ENCODE data around the gene RBBP8NL.

DNA sequence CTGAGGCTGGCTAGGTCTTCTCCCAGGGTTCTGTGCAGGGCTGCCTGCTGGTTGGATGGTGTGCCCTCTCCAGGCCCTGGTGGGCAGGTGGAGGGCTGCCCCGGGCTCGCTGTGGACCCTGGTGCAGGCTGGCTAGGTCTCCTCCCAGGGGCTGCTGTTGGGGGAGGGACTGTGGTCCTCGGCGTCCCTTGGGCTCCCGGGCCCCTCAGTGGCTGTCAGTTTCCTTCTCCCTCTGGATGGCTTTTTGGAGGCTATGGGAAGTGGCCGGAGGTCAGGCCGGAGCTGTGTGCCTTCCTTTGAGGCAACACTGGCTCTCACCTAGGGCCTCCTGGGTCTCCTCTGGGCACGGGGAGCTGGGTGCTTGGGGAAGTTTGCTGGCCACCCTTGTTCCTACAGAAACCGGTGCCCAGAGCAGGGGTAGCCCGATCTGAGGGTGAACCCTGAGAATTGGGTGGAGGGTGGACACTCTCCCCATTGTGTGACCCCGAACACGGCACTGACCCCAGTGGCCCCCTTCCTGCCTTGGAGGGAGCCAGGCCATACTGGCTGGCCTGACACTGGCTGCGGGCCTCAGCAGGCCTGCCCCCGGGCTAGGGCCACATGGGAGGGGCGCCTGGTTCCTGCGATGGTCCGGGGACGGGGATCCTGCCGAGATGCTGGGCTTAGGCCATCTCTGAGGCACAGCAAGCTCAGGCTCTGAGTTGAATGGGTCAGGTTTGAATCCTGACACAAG, 16.4 kb downstream of the RBBP8NL start:
- TF ChIP-seq NRF1 (IDR thresholded peaks at IDR 0.05; ENCODE audit: low read depth, low read length), result no peak
- TF ChIP-seq SIN3A (conservative IDR thresholded peaks at IDR 0.05 in 1 of 2, IDR thresholded peaks at IDR 0.05 in 1 of 2; ENCODE audit: low read depth in 1 of 2, low read length in 2 of 2), result no peak
- no peak for TF ChIP-seq POLR2A (IDR thresholded peaks at IDR 0.05; ENCODE audit: control extremely low read depth in 1 of 2, low read depth in 2 of 2, low read length in 2 of 2)
- TF ChIP-seq, protein P1, sequence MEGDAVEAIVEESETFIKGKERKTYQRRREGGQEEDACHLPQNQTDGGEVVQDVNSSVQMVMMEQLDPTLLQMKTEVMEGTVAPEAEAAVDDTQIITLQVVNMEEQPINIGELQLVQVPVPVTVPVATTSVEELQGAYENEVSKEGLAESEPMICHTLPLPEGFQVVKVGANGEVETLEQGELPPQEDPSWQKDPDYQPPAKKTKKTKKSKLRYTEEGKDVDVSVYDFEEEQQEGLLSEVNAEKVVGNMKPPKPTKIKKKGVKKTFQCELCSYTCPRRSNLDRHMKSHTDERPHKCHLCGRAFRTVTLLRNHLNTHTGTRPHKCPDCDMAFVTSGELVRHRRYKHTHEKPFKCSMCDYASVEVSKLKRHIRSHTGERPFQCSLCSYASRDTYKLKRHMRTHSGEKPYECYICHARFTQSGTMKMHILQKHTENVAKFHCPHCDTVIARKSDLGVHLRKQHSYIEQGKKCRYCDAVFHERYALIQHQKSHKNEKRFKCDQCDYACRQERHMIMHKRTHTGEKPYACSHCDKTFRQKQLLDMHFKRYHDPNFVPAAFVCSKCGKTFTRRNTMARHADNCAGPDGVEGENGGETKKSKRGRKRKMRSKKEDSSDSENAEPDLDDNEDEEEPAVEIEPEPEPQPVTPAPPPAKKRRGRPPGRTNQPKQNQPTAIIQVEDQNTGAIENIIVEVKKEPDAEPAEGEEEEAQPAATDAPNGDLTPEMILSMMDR (IDR thresholded peaks at IDR 0.05; ENCODE audit: control extremely low read depth in 1 of 3, insufficient read depth in 1 of 3, low read depth in 1 of 3, low read length in 3 of 3), result no peak
- TF ChIP-seq, protein P2, sequence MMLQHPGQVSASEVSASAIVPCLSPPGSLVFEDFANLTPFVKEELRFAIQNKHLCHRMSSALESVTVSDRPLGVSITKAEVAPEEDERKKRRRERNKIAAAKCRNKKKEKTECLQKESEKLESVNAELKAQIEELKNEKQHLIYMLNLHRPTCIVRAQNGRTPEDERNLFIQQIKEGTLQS (IDR thresholded peaks at IDR 0.05; ENCODE audit: insufficient read depth, low read depth, low read length), result no peak
- TF ChIP-seq JUN (IDR thresholded peaks at IDR 0.05; ENCODE audit: low read depth, low read length), result no peak
- TF ChIP-seq CHD1 (IDR thresholded peaks at IDR 0.05; ENCODE audit: low read depth, low read length), result no peak
- TF ChIP-seq ZNF274 (IDR thresholded peaks at IDR 0.05; ENCODE audit: borderline replicate concordance, extremely low read depth, low read length), result no peak
- TF ChIP-seq, protein P3, sequence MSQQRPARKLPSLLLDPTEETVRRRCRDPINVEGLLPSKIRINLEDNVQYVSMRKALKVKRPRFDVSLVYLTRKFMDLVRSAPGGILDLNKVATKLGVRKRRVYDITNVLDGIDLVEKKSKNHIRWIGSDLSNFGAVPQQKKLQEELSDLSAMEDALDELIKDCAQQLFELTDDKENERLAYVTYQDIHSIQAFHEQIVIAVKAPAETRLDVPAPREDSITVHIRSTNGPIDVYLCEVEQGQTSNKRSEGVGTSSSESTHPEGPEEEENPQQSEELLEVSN (IDR thresholded peaks at IDR 0.05), result no peak
- TF ChIP-seq TEAD4 (IDR thresholded peaks at IDR 0.05; ENCODE audit: low read depth, low read length), result no peak
- TF ChIP-seq HDAC6 (IDR thresholded peaks at IDR 0.05; ENCODE audit: low read depth, low read length), result no peak
- no peak for TF ChIP-seq RNF2 (IDR thresholded peaks at IDR 0.05; ENCODE audit: borderline replicate concordance, low read depth, low read length, missing control alignments, poor library complexity, severe bottlenecking)

Data from H1 (cell line).